Right cardiac atrium (tissue), 5 donors: ENCODE measurements around the gene SYNPO2. TPM values are rescaled to one million over a fixed set of nuclear protein-coding genes. Genes with fewer than 3 reads are reported as not detected.

ENCODE experiments used
- ATAC-seq, 2 donors: fragments of 200-7000 bp; cut with Tn5 transposase; one replicate each; pipeline versions ENCODE4 v1.8.0 to v1.9.1; 2020; ENCODE audit warnings: moderate library complexity in 2 of 2, mild to moderate bottlenecking in 1 of 2
- DNase-seq, 3 donors: peaks; one replicate each; pipeline ENCODE4 v3.0.0-alpha.2; 2020
- H3K27ac ChIP-seq: one replicate; pipeline ENCODE4 v1.5.1; 2013; ENCODE audit warnings: mild to moderate bottlenecking, low read length, control low read depth, moderate library complexity
- H3K27me3 ChIP-seq: one replicate; pipeline ENCODE4 v1.6.1; 2013; ENCODE audit not compliant: control insufficient read depth, insufficient read depth
- H3K4me1 ChIP-seq: one replicate; pipeline ENCODE4 v1.6.1; 2013; ENCODE audit warnings: low read length; ENCODE audit not compliant: control insufficient read depth, insufficient read depth
- H3K4me3 ChIP-seq: one replicate; pipeline ENCODE4 v1.5.1; 2013; ENCODE audit warnings: low read length, control low read depth
- H3K9me3 ChIP-seq: one replicate; pipeline ENCODE4 v1.6.1; 2013; ENCODE audit warnings: low read length; ENCODE audit not compliant: control insufficient read depth
- WGBS: extraction: QIAGEN DNeasy Blood & Tissue Kit; methylation state at CpG from one replicate; pipeline ENCODE4 v1.1.7; 2013; 5-methylcytosine and 5-hydroxymethylcytosine counted together
- intact Hi-C, 4 donors: fragments of 100-400 bp; cut with DNase I; formaldehyde crosslinking; loops; one replicate each; pipeline versions ENCODE4 v1.11.0 to v1.14.0; 2022 to 2023
- long read RNA-seq, 4 donors: library from polyadenylated mRNA; unstranded; transcript quantifications; one replicate each; pipeline ENCODE4 v2.0.0, GENCODE V29; 2020 to 2021
- polyA plus RNA-seq: library from polyadenylated mRNA; stranded (reverse); fragments of 200-250 nt; gene quantifications from one replicate; pipeline ENCODE4 v1.2.3, GENCODE V29; 2013
- total RNA-seq, 4 donors: library from RNA; stranded (reverse); fragmentation: NEBNext Ultra II Directional; extraction: Animal tissue kit (Norgen Biotek cat#: 25700); gene quantifications; one replicate each; pipeline ENCODE4 v1.2.1, GENCODE V29; 2021
- donor health status: healthy with polysubstance abuse.
- donor health status: DM: no; HTN: yes; CAD: no.
- donor health status: DM: no; HTN: no; CAD: no.
- donor health status: DM: no; HTN: yes; CAD: no; lungs with severe emphysema.
- donor health status: DM: yes; HTN: yes; CAD: no.

The SYNPO2 gene
- total RNA-seq (100 to 1,000 TPM; 111 to 134 (median 118) TPM), polyA plus RNA-seq (29.6 TPM)
- long read RNA-seq, donor 1, full-length matches to known transcripts: 45 of 110 reads
- long read RNA-seq, donor 1, partial matches to known transcripts: 50 of 110 reads
- long read RNA-seq, donor 1, other reads (novel, unspliced or antisense): 15 of 110 reads
- long read RNA-seq, donor 2, full-length matches to known transcripts: 23 of 41 reads
- long read RNA-seq, donor 2, partial matches to known transcripts: 1 of 41 reads
- long read RNA-seq, donor 2, other reads (novel, unspliced or antisense): 17 of 41 reads
- long read RNA-seq, donor 3, full-length matches to known transcripts: 98 of 271 reads
- long read RNA-seq, donor 3, partial matches to known transcripts: 31 of 271 reads
- long read RNA-seq, donor 3, other reads (novel, unspliced or antisense): 142 of 271 reads
- long read RNA-seq, donor 4, full-length matches to known transcripts: 23 of 59 reads
- long read RNA-seq, donor 4, partial matches to known transcripts: 28 of 59 reads
- long read RNA-seq, donor 4, other reads (novel, unspliced or antisense): 8 of 59 reads

- no peaks in the 10 kb centered on the region for H3K27me3 ChIP-seq
- H3K4me1 ChIP-seq: no peaks in the 10 kb centered on the region
- no peaks in the 10 kb centered on the region for H3K9me3 ChIP-seq
- peak; percentile 87 to 95 (median 93) for DNase-seq
- peak within 1 kb of the TSS; percentile 94 for H3K4me3 ChIP-seq
- H3K27ac ChIP-seq: peak within 1 kb of the TSS; percentile 93
- ATAC-seq: peak; percentile 96
- WGBS: 1% methylated on average over 29 of the region's 29 CpGs
- intact Hi-C loops: loop anchor here (5.0 to 10.0 kb wide), 7 partner anchors 54 to 154 kb away; partner anchors contain the start of gene SEC24D (in 1 of the 4)
Observed at GRCh38 chr4:118888666-118889311, at the start of gene SYNPO2. TSS of gene SYNPO2 (plus strand) at chr4:118888854. CDS start at chr4:118889037, 183 bp downstream.

- 63% methylated on average over 3 of the region's 3 CpGs for WGBS
- H3K4me1 ChIP-seq: no peaks in the 10 kb centered on the region
- H3K27me3 ChIP-seq: no peaks in the 10 kb centered on the region
- DNase-seq: no peak
- intact Hi-C loops: loop anchor here in 1 of 4 donors (10.0 kb wide), 1 partner anchor 45 kb away; the partner anchor contains the start of gene SYNPO2
- ATAC-seq: no peak
- no peak overlapping the region for H3K27ac ChIP-seq
- H3K4me3 ChIP-seq: no peak overlapping the region
- no peaks in the 10 kb centered on the region for H3K9me3 ChIP-seq
Observed at GRCh38 chr4:118839221-118839927, 49.3 kb upstream of the SYNPO2 start.

GRCh38 chr4:118842055-118842454, 46.6 kb upstream of the SYNPO2 start:
- no peak for ATAC-seq
- H3K4me1 ChIP-seq: no peaks in the 10 kb centered on the region
- no peak for DNase-seq
- no peak overlapping the region for H3K27ac ChIP-seq
- intact Hi-C loops: no loop called here
- no peaks in the 10 kb centered on the region for H3K9me3 ChIP-seq
- WGBS: 41% methylated on average over 3 of the region's 3 CpGs
- no peaks in the 10 kb centered on the region for H3K27me3 ChIP-seq
- no peak overlapping the region for H3K4me3 ChIP-seq

- WGBS: 63% methylated on average over 6 of the region's 6 CpGs
- no peaks in the 10 kb centered on the region for H3K27me3 ChIP-seq
- no peak overlapping the region for H3K4me3 ChIP-seq
- no peak for DNase-seq
- intact Hi-C loops: no loop called here
- no peaks in the 10 kb centered on the region for H3K4me1 ChIP-seq
- no peak overlapping the region for H3K27ac ChIP-seq
- no peak for ATAC-seq
- no peaks in the 10 kb centered on the region for H3K9me3 ChIP-seq
Observed at GRCh38 chr4:118843237-118843636, 45.4 kb upstream of the SYNPO2 start.

GRCh38 chr4:118845552-118846050, 43.1 kb upstream of the SYNPO2 start:
- H3K4me3 ChIP-seq: no peak overlapping the region
- intact Hi-C loops: no loop called here
- H3K9me3 ChIP-seq: no peaks in the 10 kb centered on the region
- ATAC-seq (no peak), DNase-seq (no peak)
- no peaks in the 10 kb centered on the region for H3K27me3 ChIP-seq
- H3K4me1 ChIP-seq: no peaks in the 10 kb centered on the region
- H3K27ac ChIP-seq: no peak overlapping the region

GRCh38 chr4:118846979-118847378, 41.7 kb upstream of the SYNPO2 start:
- ATAC-seq: no peak
- no peak for DNase-seq
- H3K4me1 ChIP-seq: no peaks in the 10 kb centered on the region
- no peak overlapping the region for H3K27ac ChIP-seq
- intact Hi-C loops: no loop called here
- 85% methylated on average over 1 of the region's 1 CpG for whole genome bisulfite sequencing
- no peaks in the 10 kb centered on the region for H3K9me3 ChIP-seq
- no peak overlapping the region for H3K4me3 ChIP-seq
- H3K27me3 ChIP-seq: no peaks in the 10 kb centered on the region

GRCh38 chr4:118848242-118848641, 40.4 kb upstream of the SYNPO2 start:
- WGBS: 88% methylated on average over 7 of the region's 7 CpGs
- no peaks in the 10 kb centered on the region for H3K4me1 ChIP-seq
- intact Hi-C loops: no loop called here
- no peaks in the 10 kb centered on the region for H3K9me3 ChIP-seq
- H3K27ac ChIP-seq: no peak overlapping the region
- DNase-seq (no peak), ATAC-seq (no peak)
- H3K4me3 ChIP-seq: no peak overlapping the region
- H3K27me3 ChIP-seq: no peaks in the 10 kb centered on the region

- no peak for ATAC-seq
- DNase-seq: no peak
- H3K9me3 ChIP-seq: no peaks in the 10 kb centered on the region
- no peaks in the 10 kb centered on the region for H3K4me1 ChIP-seq
- H3K27me3 ChIP-seq: no peaks in the 10 kb centered on the region
- H3K4me3 ChIP-seq: no peak overlapping the region
- intact Hi-C loops: no loop called here
- H3K27ac ChIP-seq: no peak overlapping the region
Observed at GRCh38 chr4:118848901-118849300, 39.8 kb upstream of the SYNPO2 start.

- Histone ChIP-seq H3K27me3 (no peaks in the 10 kb centered on the region), H3K27ac (no peak overlapping the region), H3K4me3 (peak overlapping the region; percentile 64), H3K4me1 (no peaks in the 10 kb centered on the region), H3K9me3 (no peaks in the 10 kb centered on the region)
- WGBS: 94% methylated on average over 2 of the region's 2 CpGs
- DNase-seq (no peak), ATAC-seq (no peak)
- intact Hi-C loops: no loop called here
Observed at GRCh38 chr4:118849867-118850487, 38.7 kb upstream of the SYNPO2 start.

- peak overlapping the region; percentile 64 for H3K4me3 ChIP-seq
- H3K27me3 ChIP-seq: no peaks in the 10 kb centered on the region
- intact Hi-C loops: no loop called here
- H3K27ac ChIP-seq: no peak overlapping the region
- no peaks in the 10 kb centered on the region for H3K4me1 ChIP-seq
- no peaks in the 10 kb centered on the region for H3K9me3 ChIP-seq
- DNase-seq (no peak), ATAC-seq (peak; percentile 26 to 59)
- WGBS: 29% methylated on average over 8 of the region's 8 CpGs
Observed at GRCh38 chr4:118850488-118851173, 38.0 kb upstream of the SYNPO2 start.
